ENCODE results near the gene PDGFA. TPM values are rescaled to one million over a fixed set of nuclear protein-coding genes. Genes with fewer than 3 reads are reported as not detected.

The PDGFA gene
- total RNA-seq, 1 donor from 2014 or later = 7.3 TPM

- Mint-ChIP-seq H3K4me3 (no peak overlapping the region), H3K27me3 (peaks cover 8% of the 10 kb centered on the region), H3K4me1 (peaks cover 12% of the 10 kb centered on the region), H3K27ac (no peak overlapping the region), H3K36me3 (ENCODE audit: low read depth) (no peaks in the 10 kb centered on the region), H3K9me3 (no peaks in the 10 kb centered on the region)
- no peak for ATAC-seq (ENCODE audit: low read depth)
- ChIA-PET POLR2A (no interaction called here), CTCF (no interaction called here)
- DNase-seq = no peak
- TF ChIP-seq CTCF (IDR thresholded peaks at IDR 0.05) = no peak
- intact Hi-C loops (cut with micrococcal nuclease) = no loop called here
Observed at GRCh38 chr7:514651-515598, 4.7 kb downstream of the PDGFA start.

GRCh38 chr7:514242-514641, 5.4 kb downstream of the PDGFA start:
- H3K4me1 Mint-ChIP-seq = peaks cover 12% of the 10 kb centered on the region
- no peak overlapping the region for H3K27ac Mint-ChIP-seq
- no peak for TF ChIP-seq CTCF (IDR thresholded peaks at IDR 0.05)
- peaks cover 8% of the 10 kb centered on the region for H3K27me3 Mint-ChIP-seq
- DNase-seq (no peak), ATAC-seq (ENCODE audit: low read depth) (no peak)
- CTCF ChIA-PET = no interaction called here
- H3K36me3 Mint-ChIP-seq (ENCODE audit: low read depth) = peaks cover 1% of the 10 kb centered on the region
- intact Hi-C loops (cut with micrococcal nuclease) = no loop called here
- H3K9me3 Mint-ChIP-seq = no peaks in the 10 kb centered on the region
- no peak overlapping the region for H3K4me3 Mint-ChIP-seq
- POLR2A ChIA-PET = no interaction called here

GRCh38 chr7:513521-514166, 6.0 kb downstream of the PDGFA start:
- intact Hi-C loops (cut with micrococcal nuclease) = no loop called here
- ATAC-seq (ENCODE audit: low read depth) (no peak), DNase-seq (no peak)
- peaks cover 8% of the 10 kb centered on the region for H3K27me3 Mint-ChIP-seq
- H3K27ac Mint-ChIP-seq = no peak overlapping the region
- H3K36me3 Mint-ChIP-seq (ENCODE audit: low read depth) = peaks cover 1% of the 10 kb centered on the region
- POLR2A ChIA-PET = no interaction called here
- no peak overlapping the region for H3K4me3 Mint-ChIP-seq
- CTCF ChIA-PET = no interaction called here
- TF ChIP-seq CTCF (IDR thresholded peaks at IDR 0.05) = no peak
- H3K4me1 Mint-ChIP-seq = peaks cover 11% of the 10 kb centered on the region
- no peaks in the 10 kb centered on the region for H3K9me3 Mint-ChIP-seq

GRCh38 chr7:512541-513311, 6.9 kb downstream of the PDGFA start:
- no peak for DNase-seq
- Mint-ChIP-seq H3K4me1 (peaks cover 5% of the 10 kb centered on the region), H3K9me3 (no peaks in the 10 kb centered on the region), H3K4me3 (no peak overlapping the region), H3K27me3 (peaks cover 3% of the 10 kb centered on the region), H3K27ac (no peak overlapping the region), H3K36me3 (ENCODE audit: low read depth) (peaks cover 1% of the 10 kb centered on the region)
- ChIA-PET CTCF (no interaction called here), POLR2A (no interaction called here)
- intact Hi-C loops (cut with micrococcal nuclease) = no loop called here
- ATAC-seq (ENCODE audit: low read depth) = no peak
- no peak for TF ChIP-seq CTCF (IDR thresholded peaks at IDR 0.05)

- peaks cover 3% of the 10 kb centered on the region for H3K4me1 Mint-ChIP-seq
- H3K27me3 Mint-ChIP-seq = peaks cover 3% of the 10 kb centered on the region
- ChIA-PET CTCF (no interaction called here), POLR2A (no interaction called here)
- H3K9me3 Mint-ChIP-seq = no peaks in the 10 kb centered on the region
- H3K27ac Mint-ChIP-seq = no peak overlapping the region
- DNase-seq (no peak), ATAC-seq (ENCODE audit: low read depth) (no peak)
- peaks cover 1% of the 10 kb centered on the region for H3K36me3 Mint-ChIP-seq (ENCODE audit: low read depth)
- intact Hi-C loops (cut with micrococcal nuclease) = no loop called here
- H3K4me3 Mint-ChIP-seq = no peak overlapping the region
- no peak for TF ChIP-seq CTCF (IDR thresholded peaks at IDR 0.05)
Observed at GRCh38 chr7:512146-512510, 7.5 kb downstream of the PDGFA start.
